Measurements from ENCODE around the gene ABO.
"Not testable (repeated sequence)": the region's sequence is repeated elsewhere in the genome, so short reads cannot be mapped to it uniquely, and the experiment has no call there.

The ABO gene

GRCh38 chr9:133242241-133242640, 32.8 kb downstream of the ABO start:
- no peak for DNase-seq (ENCODE audit: low read depth)

DNA sequence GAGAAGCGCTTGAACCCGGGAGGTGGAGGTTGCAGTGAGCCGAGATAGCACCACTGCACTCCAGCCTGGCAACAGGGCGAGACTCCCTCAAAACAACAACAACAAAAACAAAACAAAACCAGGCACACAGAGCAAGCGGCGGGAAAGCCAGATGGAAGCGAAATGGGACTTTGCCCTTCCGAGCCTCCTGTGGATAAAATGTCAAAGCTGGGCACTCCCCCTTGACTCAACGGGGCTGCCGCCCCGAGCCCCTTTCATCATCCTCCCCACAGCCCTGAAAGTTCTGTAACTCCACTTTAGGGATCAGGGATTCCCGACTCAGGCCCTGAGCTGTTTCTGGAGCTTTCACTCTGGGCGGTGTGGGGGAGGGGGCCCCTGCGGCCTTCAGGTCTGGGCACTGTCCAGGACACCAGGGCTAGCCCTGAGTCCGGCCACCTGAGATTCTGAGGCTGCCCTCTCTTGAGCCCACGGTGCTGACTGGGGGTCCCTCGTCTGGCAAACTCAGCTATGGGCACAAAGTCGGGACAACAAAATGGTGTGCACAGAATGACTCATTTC, 35.4 kb downstream of the ABO start:
- no peak for DNase-seq (ENCODE audit: low read depth)

- DNase-seq (ENCODE audit: low read depth): peak; percentile 28
Observed at GRCh38 chr9:133238851-133239532, 36.0 kb downstream of the ABO start.

DNA sequence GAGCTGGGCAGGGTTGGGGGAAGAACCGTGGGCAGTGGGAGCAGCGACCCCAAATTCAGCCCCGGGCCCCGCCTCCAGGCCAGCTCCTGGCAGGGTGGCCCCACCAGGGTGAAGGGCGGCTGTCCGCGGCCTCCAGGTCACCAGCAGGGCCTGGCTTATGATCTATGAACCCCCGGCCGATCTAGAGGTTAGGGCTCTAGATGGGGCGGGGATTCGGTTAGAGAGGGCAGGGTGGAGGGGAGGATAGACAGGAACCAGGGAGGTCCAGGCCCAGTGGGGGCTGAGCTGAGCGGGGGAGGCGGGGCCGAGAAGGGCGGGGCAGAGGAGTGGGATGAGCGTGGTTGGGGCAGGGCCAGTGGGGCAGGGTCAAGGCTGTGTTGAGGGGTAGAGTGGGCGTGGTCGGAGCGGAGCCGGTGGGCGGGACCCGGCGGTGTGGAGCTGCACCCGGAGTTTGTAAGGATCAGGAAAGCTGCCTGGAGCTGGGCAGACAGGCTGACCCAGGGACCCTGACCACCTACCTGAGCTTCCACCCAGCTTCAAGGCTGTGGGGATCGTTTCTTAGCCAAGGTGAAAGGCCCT, 36.6 kb downstream of the ABO start:
- DNase-seq (ENCODE audit: low read depth): peak; percentile 54

DNA sequence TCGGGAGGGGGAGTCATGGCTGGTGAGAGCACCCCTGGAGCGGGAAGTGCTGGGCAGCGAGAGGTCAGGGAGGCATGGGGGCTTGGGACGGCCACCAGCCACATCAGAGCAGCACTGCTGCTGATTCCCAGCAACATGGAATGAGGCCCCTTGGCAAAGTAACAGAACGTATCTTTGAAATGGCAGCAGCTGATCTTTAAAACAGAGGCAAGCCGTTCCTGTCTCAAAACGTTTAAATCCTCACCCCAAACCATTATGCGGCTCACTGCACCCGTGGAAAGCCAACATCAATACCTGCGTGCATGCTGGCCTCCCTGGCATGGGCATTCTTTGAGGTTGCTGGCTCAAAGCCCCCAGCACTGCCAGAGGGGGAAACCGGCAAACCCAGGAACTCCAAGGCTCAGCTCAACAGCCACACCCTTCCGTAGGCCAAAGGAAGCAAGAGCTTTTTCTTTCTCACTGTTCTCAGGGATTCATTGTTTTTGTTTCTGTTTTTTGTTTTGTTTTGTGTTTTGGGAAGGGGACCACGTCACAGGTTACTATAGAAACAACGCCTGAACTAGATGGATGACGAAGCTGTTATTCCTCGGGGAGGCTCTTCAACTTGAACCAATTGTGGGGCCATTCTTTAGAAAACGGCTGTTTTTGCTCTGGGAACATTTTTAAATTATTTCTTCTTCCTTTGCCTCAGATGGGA, 37.8 kb downstream of the ABO start:
- DNase-seq (ENCODE audit: low read depth): peak; percentile 32

- not testable (repeated sequence) for DNase-seq (ENCODE audit: low read depth)
Observed at GRCh38 chr9:133236291-133237034, 38.5 kb downstream of the ABO start.

- DNase-seq (ENCODE audit: low read depth): no peak
Observed at GRCh38 chr9:133235549-133236222, 39.3 kb downstream of the ABO start.

DNA sequence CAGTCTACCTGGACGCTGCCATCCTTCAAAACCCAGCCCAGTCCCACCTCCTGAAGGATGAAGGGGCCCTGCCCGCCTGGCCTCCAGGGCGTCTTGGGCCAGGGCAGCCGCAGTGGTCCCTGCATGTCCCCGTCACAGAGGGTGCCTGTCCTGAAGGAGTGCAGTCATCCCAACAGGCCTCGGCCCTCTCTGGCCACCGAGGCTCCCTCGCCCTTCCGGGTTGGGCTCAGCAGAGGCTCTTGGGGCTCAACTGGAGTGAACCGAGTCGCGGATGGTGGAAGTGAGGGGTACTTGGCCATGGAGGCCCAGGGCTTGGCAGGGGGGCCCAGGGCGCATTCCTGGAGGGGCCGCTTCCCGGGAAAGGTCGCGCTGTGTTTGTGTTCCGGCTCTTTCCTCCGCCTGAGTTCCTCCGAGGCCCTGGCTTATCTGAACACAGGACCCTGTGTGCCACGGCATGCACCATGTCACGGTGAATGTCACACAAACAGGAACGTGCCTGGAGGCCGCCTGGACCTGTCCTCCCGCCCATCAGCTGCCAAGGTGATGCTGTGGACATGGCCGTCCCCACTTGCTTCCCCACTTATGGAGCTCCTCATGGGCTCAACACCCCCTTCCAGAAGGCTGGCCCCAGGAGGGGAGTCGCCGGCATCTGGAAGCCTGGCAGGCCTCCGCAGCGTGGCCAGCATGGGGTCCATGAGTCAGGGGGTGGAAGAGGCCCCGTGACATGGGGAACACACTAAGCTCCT, 40.3 kb downstream of the ABO start:
- no peak for DNase-seq (ENCODE audit: low read depth)

DNA sequence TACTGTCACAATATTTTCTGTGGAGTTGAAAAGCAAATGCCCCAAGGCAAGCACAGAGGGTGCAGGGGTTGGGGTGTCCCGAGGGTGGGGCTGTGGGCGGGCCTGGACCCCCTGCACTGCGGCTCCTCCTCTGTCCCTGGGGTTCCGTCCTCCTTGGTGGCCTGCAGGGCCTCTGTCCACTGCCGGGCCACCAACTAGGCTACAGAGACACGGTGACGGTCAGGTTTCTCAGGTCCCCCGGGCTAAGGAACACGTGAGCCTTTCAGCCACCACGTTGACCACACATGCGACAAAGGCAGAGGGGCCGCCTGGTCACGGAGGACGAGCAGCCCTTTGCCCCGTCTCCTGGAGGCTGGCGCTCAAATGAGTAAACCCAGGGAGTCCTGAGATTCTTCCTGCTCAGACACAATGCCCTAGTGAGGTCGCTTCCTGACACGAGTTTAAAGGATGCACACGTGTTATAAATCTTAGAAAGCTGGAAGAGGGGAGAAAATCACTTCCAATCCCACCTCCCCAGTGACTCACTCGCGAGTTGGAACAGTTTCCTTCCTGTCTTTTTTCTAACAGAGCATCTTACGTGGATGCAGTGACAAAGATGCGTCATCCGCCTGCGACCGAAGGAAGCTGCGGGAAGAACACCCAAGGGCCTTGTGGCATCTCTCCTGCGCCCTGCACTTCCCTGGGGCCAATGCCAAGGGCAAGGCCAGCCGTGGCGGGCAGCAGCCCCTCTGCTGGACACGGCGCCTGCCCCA, 41.1 kb downstream of the ABO start:
- no peak for DNase-seq (ENCODE audit: low read depth)

DNA sequence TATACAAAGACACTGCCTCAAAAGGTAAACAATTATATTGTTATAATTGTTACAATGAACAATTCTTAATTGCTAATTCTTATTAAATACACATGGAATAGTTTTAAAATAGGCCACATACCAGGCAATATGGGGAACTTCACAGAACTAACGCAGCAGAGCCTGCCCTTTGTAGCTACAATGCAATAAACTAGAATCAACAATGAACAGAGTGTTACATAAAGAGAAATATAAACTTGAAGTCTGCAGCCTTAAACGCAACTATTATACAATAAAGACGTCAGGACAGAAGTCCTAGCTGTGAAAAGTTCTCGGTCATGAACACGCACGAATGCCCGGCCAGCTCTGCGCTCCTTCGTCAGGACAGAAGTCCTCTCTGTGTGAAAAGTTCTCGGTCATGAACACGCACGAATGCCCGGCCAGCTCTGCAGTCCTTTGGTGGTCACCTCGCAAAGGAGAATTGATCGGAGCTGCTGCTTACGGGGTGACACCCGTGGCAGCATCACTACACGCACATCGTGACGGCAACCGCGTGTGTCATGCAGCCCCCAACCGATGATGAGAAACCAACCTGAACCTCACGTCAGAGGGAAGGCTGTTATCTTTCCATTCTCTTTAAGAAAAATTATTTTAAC, 43.0 kb downstream of the ABO start:
- not testable (repeated sequence) for DNase-seq (ENCODE audit: low read depth)

GRCh38 chr9:133230514-133230913, 44.5 kb downstream of the ABO start:
- DNase-seq (ENCODE audit: low read depth): not testable (repeated sequence)

- no peak for DNase-seq (ENCODE audit: low read depth)
Observed at GRCh38 chr9:133230093-133230492, 44.9 kb downstream of the ABO start.

GRCh38 chr9:133228474-133229193, 46.4 kb downstream of the ABO start:
- DNase-seq (ENCODE audit: low read depth): not testable (repeated sequence)

DNA sequence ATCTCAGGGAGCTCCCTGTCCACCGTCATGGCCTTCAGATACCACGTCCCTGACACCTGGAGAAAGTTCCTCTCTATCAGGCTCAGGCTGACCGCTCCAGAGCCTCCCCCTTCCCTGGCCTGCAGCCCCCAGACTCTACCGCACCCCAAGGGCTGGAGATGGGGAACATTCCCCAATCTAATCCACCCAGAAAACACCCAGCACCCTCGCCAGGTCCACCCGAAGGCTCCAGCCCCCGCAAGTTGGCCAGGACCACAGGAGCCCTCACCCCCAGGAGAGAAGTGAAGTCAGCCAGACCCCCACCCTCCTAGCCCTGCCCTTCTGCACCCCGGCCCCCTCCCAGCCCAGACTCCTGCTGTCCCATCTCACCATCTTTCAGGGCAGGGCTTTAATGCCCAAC, 47.0 kb downstream of the ABO start:
- not testable (repeated sequence) for DNase-seq (ENCODE audit: low read depth)

DNA sequence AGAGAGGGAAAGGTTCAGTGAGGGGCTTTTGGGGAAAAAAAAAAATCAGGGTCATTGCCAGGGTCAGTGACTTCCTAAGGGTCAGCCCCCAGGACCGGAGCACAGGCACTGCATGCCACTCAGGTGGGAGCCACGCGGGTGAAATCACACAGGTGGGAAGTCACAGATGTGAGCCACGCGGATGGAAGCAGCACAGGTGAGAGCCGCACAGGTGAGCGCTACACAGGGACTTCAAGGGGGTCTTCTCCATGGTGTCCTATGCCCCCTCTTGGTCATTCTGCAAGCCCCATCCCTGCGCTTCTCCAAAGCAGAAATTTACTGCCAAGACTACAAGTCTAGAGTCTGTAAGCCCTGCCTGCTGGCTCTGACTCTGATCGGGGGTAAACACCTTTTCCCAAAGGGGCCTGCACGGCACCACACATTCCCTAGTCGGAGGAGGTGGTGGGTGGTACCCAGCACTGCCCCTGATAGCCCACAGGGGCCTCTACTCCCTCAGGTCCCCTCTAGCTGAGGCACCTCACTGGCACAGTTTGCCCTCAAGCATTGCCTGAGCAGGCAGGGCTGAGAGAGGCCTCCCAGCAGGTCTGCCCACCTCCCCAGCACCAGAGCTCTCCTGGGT, 47.6 kb downstream of the ABO start:
- no peak for DNase-seq (ENCODE audit: low read depth)

- DNase-seq (ENCODE audit: low read depth): no peak
Observed at GRCh38 chr9:133226219-133227171, 48.5 kb downstream of the ABO start.

Measured in fibroblast of the conjunctiva (primary cell).